ENCODE results near the gene FITM1.

FITM1 gene

DNA sequence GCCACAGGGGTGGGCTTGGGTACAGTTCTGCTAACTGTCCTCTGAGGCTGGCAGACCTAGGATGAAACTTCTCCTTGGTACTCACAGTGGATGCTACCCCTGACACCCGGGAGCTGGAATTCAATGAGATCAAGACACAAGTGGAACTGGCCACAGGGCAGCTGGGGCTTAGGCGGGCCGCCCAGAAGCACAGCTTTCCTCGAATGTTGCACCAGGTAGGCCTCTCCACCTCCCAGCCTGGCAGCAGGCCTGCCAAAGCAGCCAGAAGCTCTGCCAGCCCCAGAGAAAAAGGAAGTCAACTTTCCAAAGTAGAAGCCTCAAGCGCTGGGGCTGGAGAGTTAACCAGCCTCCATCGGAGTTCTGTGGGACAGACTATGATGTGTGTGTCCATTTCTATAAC lies 13.3 kb upstream of the FITM1 start:
- Histone ChIP-seq H3K4me2 (ENCODE audit: low read length) (no peak overlapping the region), H3K36me3 (ENCODE audit: control insufficient read depth, insufficient read depth, low read length) (no peaks in the 10 kb centered on the region), H3K4me1 (peaks cover 13% of the 10 kb centered on the region), H3K4me3 (ENCODE audit: low read depth, low read length) (no peak overlapping the region), H3K27me3 (ENCODE audit: control insufficient read depth, insufficient read depth, low read length) (no peaks in the 10 kb centered on the region), H3K27ac (no peak overlapping the region), H2AFZ (no peak overlapping the region), H3K79me2 (peaks cover 14% of the 10 kb centered on the region), H3K9me3 (ENCODE audit: control insufficient read depth, low read length) (no peaks in the 10 kb centered on the region), H3K9ac (no peak overlapping the region)
- TF ChIP-seq, protein P1, sequence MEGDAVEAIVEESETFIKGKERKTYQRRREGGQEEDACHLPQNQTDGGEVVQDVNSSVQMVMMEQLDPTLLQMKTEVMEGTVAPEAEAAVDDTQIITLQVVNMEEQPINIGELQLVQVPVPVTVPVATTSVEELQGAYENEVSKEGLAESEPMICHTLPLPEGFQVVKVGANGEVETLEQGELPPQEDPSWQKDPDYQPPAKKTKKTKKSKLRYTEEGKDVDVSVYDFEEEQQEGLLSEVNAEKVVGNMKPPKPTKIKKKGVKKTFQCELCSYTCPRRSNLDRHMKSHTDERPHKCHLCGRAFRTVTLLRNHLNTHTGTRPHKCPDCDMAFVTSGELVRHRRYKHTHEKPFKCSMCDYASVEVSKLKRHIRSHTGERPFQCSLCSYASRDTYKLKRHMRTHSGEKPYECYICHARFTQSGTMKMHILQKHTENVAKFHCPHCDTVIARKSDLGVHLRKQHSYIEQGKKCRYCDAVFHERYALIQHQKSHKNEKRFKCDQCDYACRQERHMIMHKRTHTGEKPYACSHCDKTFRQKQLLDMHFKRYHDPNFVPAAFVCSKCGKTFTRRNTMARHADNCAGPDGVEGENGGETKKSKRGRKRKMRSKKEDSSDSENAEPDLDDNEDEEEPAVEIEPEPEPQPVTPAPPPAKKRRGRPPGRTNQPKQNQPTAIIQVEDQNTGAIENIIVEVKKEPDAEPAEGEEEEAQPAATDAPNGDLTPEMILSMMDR (IDR thresholded peaks at IDR 0.05): no peak

- peaks cover 10% of the 10 kb centered on the region for H3K4me1 ChIP-seq
- no peak overlapping the region for H3K4me3 ChIP-seq (ENCODE audit: low read depth, low read length)
- no peaks in the 10 kb centered on the region for H3K36me3 ChIP-seq (ENCODE audit: control insufficient read depth, insufficient read depth, low read length)
- H3K27ac ChIP-seq: no peak overlapping the region
- no peaks in the 10 kb centered on the region for H3K27me3 ChIP-seq (ENCODE audit: control insufficient read depth, insufficient read depth, low read length)
- TF ChIP-seq, protein P1 (IDR thresholded peaks at IDR 0.05): no peak
- no peak overlapping the region for H3K4me2 ChIP-seq (ENCODE audit: low read length)
- no peak overlapping the region for H2AFZ ChIP-seq
- H3K9ac ChIP-seq: no peak overlapping the region
- H3K9me3 ChIP-seq (ENCODE audit: control insufficient read depth, low read length): no peaks in the 10 kb centered on the region
- H3K79me2 ChIP-seq: peaks cover 14% of the 10 kb centered on the region
Measured at GRCh38 chr14:24119691-24120090, 10.8 kb upstream of the FITM1 start.

DNA sequence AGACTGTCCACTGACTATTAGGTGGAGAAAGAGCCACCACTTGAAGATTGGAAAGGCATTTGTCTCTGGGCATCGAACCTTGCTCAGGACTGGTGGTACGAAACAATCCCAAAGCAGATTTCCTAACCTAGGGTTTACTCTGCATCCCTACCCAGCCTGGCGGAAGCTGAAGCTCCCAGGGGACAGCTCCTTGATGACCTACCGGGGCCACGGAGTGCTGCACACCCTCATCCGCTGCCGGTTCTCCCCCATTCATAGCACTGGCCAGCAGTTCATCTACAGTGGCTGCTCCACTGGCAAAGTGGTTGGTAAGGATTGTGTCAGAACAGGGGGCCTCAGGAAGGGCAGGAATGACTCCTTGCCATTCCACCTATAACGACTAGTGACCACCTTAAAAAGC lies 9.2 kb upstream of the FITM1 start:
- Histone ChIP-seq H3K4me3 (ENCODE audit: low read depth, low read length) (no peak overlapping the region), H3K4me1 (peaks cover 5% of the 10 kb centered on the region), H3K9me3 (ENCODE audit: control insufficient read depth, low read length) (no peaks in the 10 kb centered on the region), H2AFZ (no peak overlapping the region), H3K9ac (no peak overlapping the region), H3K27ac (no peak overlapping the region), H3K27me3 (ENCODE audit: control insufficient read depth, insufficient read depth, low read length) (no peaks in the 10 kb centered on the region), H3K4me2 (ENCODE audit: low read length) (no peak overlapping the region), H3K36me3 (ENCODE audit: control insufficient read depth, insufficient read depth, low read length) (no peaks in the 10 kb centered on the region), H3K79me2 (peaks cover 8% of the 10 kb centered on the region)
- TF ChIP-seq, protein P1 (IDR thresholded peaks at IDR 0.05): no peak

DNA sequence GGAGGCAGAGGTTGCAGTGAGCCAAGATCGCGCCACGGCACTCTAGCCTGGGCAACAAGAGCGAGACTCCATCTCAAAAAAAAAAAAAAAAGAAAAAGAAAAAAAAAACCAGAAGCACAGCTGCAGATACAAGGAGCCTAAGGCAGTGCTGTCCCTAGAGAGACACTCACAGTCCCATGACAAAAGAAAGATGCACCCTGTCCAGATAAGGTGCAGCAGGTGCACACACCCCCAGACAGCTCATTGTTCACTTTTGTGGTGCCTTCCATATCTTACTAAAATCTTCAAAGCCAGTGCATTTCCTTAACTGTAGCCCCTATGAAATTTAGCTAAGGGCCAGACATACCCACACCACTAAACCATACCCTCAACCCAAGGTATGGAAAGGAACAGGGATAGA lies 8.0 kb upstream of the FITM1 start:
- no peaks in the 10 kb centered on the region for H3K4me1 ChIP-seq
- peaks cover 2% of the 10 kb centered on the region for H3K79me2 ChIP-seq
- H2AFZ ChIP-seq: no peak overlapping the region
- TF ChIP-seq, protein P1 (IDR thresholded peaks at IDR 0.05): no peak
- no peaks in the 10 kb centered on the region for H3K9me3 ChIP-seq (ENCODE audit: control insufficient read depth, low read length)
- H3K9ac ChIP-seq: no peak overlapping the region
- H3K4me3 ChIP-seq (ENCODE audit: low read depth, low read length): no peak overlapping the region
- no peaks in the 10 kb centered on the region for H3K27me3 ChIP-seq (ENCODE audit: control insufficient read depth, insufficient read depth, low read length)
- no peak overlapping the region for H3K27ac ChIP-seq
- no peak overlapping the region for H3K4me2 ChIP-seq (ENCODE audit: low read length)
- no peaks in the 10 kb centered on the region for H3K36me3 ChIP-seq (ENCODE audit: control insufficient read depth, insufficient read depth, low read length)

DNA sequence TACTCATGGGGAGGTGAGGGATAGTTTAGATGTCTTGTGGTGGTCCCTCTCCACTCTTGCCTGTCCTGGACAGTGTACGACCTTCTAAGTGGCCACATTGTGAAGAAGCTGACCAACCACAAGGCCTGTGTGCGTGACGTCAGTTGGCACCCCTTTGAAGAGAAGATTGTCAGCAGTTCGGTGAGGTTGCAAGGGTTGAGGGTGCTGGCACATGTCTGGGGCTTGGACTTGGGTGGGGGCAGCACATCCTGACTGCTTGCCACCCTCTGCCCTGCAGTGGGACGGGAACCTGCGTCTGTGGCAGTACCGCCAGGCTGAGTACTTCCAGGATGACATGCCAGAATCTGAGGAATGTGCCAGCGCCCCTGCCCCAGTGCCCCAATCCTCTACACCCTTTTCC lies 7.6 kb upstream of the FITM1 start:
- no peak overlapping the region for H3K4me2 ChIP-seq (ENCODE audit: low read length)
- H3K4me1 ChIP-seq: no peaks in the 10 kb centered on the region
- peaks cover 2% of the 10 kb centered on the region for H3K79me2 ChIP-seq
- H3K27me3 ChIP-seq (ENCODE audit: control insufficient read depth, insufficient read depth, low read length): no peaks in the 10 kb centered on the region
- H3K4me3 ChIP-seq (ENCODE audit: low read depth, low read length): no peak overlapping the region
- no peaks in the 10 kb centered on the region for H3K36me3 ChIP-seq (ENCODE audit: control insufficient read depth, insufficient read depth, low read length)
- TF ChIP-seq, protein P1 (IDR thresholded peaks at IDR 0.05): no peak
- H3K9ac ChIP-seq: no peak overlapping the region
- H3K27ac ChIP-seq: no peak overlapping the region
- H2AFZ ChIP-seq: no peak overlapping the region
- no peaks in the 10 kb centered on the region for H3K9me3 ChIP-seq (ENCODE audit: control insufficient read depth, low read length)
